ENCODE measurements around the gene FNBP1.

Gene FNBP1
- 56.4 to 228 (median 109) reads per million in 18 experiments for total RNA-seq

- DNase-seq: peak; percentile 62 to 78
These were observed at the start of gene FNBP1 for GRCh38 chr9:130042885-130043653. Gene FNBP1, minus strand, starts transcription at chr9:130043189. Its CDS starts 214 bp downstream, at chr9:130042975.

- DNase-seq: no peak
These were observed 47.9 kb upstream of the FNBP1 start for GRCh38 chr9:130090915-130091314.

DNA sequence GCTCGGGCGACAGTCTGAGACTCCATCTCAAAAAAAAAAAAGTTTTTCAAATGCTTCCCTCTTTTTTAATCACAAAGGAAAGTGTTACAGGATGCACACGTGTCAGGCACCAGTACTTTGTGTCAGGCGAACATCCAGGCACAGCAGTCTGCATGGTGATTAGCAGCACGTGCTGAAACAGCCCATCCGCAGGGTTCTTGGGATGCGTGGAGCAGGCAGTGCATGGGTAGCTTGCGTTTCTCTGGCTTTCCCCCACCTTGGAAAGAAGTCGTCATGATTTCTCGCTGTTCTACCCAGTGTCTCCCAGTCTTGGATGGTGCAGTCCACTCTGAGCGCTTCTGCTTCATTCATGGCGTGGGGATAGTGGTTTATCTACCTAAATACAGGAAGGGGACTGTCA, 46.2 kb upstream of the FNBP1 start:
- DNase-seq: no peak

GRCh38 chr9:130088051-130088450, 45.1 kb upstream of the FNBP1 start:
- DNase-seq: no peak

DNA sequence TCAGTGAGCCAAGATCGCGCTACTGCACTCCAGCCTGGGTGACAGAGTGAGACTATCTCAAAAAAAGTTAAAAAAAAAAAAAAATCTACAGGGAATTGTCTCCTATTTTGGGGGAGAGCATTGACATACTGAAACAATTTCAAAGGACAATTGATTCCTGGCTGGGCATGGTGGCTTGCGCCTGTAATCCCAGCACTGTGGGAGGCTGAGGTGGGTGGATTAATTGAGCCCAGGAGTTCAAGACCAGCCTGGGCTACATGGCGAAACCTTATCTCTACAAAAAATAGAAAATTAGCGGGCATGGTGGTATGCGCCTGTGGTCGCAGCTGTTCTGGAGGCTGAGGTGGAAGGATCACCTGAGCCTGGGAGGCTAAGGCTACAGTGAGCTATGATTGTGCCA, 41.3 kb upstream of the FNBP1 start:
- no peak for DNase-seq

GRCh38 chr9:130078547-130078946, 35.6 kb upstream of the FNBP1 start:
- DNase-seq: no peak

GRCh38 chr9:130073373-130073772, 30.4 kb upstream of the FNBP1 start:
- peak; percentile 71 to 81 for DNase-seq

DNA sequence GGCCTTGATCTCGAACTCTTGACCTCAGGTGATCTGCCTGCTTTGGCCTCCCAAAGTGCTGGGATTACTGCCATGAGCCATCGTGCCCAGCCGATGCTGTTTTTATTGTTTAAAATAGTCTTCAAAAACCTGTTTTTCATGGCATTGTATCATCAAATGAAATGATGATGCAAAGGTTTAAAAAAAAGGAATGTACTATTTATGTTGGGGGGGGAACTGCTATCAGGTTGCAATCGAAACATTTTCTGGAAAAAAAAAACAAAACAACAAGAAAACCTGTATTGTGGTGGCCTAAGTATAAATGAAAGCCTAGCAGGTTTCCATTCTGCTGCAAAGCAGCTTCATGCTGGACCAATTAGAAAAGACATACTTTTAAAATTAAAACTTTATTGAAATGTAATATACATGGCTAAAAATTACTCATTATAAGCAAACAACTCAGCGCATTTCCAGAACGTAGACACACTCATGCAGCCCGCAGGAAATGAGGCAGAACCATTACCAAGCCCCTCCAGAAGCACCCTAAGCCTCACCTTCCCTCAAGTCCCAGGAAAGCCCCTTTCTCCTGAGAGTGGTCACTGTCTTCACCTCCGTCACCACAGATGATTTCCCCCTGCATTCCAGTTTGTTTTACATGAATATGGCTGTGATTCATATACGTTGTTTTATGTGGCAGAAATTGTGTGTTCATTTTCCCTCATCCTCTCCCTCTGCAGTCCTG, 29.7 kb upstream of the FNBP1 start:
- no peak for DNase-seq

DNA sequence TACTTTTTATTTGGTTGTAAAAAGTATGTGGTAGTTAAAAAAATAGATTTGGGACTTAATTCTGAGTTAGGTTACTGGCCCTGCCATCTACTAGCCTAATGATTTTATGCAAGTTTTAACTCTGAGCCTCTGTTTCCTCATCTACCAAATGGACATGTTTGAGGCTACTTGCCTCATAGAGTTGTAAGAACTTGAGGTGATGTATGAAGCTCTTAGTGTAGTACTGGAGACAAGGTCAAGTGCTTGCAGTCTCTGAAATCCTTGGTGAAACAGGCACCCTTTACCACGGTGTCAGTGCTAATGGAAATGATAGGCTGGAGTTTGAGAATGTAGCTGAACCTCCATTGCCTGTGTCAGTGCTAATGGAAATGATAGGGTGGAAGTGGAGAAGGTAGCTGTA, 26.1 kb upstream of the FNBP1 start:
- DNase-seq: peak; percentile 24 to 41

DNA sequence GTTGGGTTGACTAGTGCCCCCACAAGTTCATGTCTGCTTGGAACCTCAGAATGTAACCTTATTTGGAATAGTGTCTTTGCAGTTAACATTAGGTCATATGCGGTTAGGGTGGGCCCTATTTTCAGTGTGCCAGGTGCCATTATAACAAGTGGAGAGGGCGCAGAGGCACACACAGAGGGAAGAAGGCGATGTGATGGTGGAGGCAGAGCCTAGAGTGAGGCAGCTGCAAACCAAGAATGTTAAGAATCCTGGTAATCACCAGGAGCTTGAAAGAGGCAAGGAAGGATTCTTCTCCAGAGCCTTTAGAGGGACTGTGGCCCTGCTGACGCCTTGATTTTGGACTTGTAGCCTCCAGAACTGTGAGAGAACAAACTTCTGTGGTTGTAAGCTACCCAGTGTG, 21.6 kb upstream of the FNBP1 start:
- no peak for DNase-seq

DNA sequence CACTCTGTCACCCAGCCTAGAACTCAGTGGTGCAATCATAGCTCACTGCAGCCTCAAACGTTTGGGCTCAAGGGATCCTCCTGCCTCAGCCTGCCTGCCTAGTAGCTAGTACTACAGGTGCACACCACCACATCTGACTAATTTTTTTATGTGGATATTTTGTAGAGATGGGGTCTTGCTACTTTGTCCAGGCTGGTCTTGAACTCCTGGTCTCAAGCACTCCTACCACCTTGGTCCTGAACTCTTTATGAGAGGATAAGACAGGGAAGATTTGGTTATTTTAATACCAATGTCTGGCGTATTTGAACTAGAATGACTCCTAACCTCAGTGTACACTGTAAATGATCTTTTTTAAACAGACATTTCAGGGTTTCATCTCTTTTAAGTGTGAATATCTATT, 19.8 kb upstream of the FNBP1 start:
- no peak for DNase-seq

GRCh38 chr9:130060296-130060695, 17.3 kb upstream of the FNBP1 start:
- DNase-seq: no peak

DNA sequence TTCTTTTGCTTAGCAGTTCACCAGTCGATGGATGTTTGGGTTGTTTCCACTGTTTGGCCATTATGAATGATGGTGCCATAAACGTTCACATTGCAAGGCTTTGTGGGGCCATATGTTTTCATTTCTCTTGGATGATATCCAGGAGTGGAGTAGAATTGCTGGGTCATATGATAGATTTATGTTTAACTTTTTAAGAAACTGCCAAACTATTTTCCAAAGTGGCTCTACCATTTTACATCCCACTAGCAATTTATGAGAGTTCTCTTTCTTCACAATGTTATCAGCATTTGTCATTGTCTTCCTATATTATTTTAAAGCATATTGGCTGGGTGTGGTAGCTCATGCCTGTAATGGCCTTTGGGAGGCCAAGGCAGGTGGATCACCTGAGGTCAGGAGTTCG, 15.9 kb upstream of the FNBP1 start:
- no peak for DNase-seq

DNA sequence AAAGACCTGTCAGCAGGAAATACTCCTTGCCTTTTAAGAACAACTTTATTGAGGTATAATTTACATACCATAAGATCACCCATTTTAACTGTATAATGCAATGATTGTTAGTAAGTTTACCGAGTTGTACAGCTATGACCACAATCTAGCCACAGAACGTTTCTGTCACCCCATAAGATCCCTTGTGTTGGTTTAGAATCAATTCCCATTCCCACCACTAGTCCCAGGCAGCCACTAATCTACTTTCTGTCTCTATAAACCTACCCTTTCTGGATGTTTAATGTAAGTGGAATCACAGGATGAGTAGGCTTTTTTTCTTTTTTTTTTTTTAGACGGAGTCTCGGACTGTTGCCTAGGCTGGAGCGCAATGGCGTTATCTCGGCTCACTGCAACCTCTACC, 15.2 kb upstream of the FNBP1 start:
- peak in 1 of 2 donors; percentile 33 for DNase-seq

GRCh38 chr9:130054820-130055219, 11.8 kb upstream of the FNBP1 start:
- DNase-seq: no peak

GRCh38 chr9:130054325-130054786, 11.4 kb upstream of the FNBP1 start:
- peak in 1 of 2 donors; percentile 8 for DNase-seq

DNA sequence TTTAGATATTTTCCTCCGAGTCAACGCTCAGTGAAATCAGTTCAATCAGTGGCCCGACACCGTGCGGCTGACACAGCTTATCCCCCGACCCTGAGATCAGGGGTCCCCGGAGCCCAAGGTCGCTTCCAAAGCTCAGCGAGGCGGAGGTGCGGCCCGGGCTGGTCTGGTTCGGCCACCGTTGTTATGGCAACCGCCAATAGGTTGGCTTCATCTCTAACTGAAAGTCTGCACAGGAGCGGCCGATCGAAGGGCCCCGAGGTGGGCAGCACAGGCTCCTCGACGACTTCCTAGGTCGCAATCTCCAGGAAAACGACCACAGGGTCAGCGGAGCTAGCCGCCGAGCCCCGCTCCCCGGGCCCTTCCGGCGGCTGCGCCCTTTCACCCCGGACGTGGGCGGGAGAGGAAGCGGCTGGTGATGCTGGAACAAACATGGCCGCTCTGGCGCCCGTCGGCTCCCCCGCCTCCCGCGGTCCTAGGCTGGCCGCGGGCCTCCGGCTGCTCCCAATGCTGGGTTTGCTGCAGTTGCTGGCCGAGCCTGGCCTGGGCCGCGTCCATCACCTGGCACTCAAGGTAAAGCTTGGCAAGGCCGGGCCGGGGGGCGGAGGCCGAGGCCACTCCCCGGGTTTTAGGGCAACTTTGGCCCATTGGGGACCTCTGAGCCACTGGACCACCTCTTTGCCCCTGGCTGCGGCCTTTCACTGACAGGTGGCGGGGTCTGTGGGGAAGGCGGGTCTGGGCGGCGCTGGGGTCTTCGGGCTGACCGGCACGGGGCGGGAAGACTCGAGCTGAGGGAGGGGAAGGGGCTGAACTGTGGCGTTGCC, 10.7 kb upstream of the FNBP1 start, which contains the start of gene GPR107:
Gene GPR107 (plus strand): TSS at position 403 of the 821 bp plus-strand sequence. CDS start 27 bp downstream, at position 430.
- DNase-seq: peak; percentile 78 to 85

DNA sequence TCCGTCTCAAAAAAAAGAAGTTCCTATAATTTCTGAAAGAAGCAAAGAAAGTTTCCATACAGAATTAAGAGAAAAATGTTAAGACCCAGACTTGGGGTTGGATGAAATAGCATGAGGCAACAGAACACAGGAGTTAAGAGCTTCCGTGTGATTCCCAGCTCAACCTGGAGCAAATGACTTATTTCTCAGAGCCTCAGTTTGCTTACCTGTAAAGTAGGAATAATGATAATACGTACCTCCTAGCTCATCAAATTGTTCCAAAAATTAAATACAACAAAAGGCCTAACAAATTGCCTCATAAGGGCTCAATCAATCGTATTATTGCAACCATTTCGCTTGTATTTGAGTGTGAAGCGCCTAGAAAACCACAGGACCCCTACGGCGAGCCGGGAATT, 10.1 kb upstream of the FNBP1 start:
- no peak for DNase-seq

- peak; percentile 37 to 75 for DNase-seq
These were observed 8.9 kb upstream of the FNBP1 start for GRCh38 chr9:130051855-130052254.

- DNase-seq: no peak
These were observed 7.5 kb upstream of the FNBP1 start for GRCh38 chr9:130050462-130050861.

DNA sequence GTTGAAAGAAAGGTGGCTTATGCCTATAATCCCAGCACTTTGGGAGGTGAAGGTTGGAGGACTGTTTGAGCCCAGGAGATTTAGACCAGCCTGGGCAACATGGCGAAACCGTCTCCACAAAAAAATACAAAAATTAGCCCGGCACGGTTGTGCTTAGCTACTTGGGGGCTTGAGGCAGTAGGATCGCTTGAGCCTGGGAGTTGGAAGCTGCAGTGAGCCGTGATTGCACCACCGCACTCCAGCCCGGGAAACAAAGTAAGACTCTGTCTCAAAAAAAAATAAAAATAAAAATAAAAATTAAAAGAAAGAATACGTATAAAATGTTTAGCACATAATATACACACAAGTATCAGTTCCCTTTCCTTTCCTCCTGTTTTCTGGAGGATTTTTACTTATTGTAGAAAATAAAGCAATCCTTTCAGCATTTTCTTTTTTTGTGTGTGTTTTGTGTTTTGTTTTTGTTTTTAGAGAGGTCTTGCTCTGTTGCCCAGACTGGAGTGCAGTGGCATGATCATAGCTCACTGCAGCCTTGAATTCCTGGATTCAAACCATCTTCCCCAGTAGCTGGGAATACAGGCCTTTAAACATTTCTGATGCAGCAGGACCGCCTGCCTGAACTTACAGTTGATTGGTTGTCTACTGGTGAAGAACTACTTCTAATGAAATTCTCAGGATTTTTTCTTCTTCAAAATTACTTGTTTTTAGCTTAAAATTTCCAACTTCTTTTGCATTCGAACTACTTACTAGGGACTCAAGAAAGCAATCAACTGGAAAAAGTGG, 6.6 kb upstream of the FNBP1 start:
- DNase-seq: no peak
